Skin of body (tissue), 3 donors: ENCODE measurements around the gene ABHD3. TPM values are rescaled to one million over a fixed set of nuclear protein-coding genes. Genes with fewer than 3 reads are reported as not detected.
"Not testable (repeated sequence)": the region's sequence is repeated elsewhere in the genome, so short reads cannot be mapped to it uniquely, and the experiment has no call there.

Experiments used
- DNase-seq: peaks from one replicate; lab custom pipeline; 2025; lab: John Stamatoyannopoulos, UW
- small RNA-seq: library from RNA; depleted of rRNA; stranded (forward); fragments of <200 nt; gene quantifications from one replicate; pipeline ENCODE3, GENCODE V24; 2014; ENCODE audit warnings: low replicate concordance
- total RNA-seq: library from RNA; depleted of rRNA; stranded (reverse); fragments of >200 nt; gene quantifications from one replicate; pipeline ENCODE4 v1.2.3, GENCODE V29; 2014

The ABHD3 gene
- total RNA-seq, 1 donor from 2014 or later = 16.3 TPM

GRCh38 chr18:21652073-21652472 lies 52.5 kb downstream of the ABHD3 start:
- DNase-seq = no peak

DNA sequence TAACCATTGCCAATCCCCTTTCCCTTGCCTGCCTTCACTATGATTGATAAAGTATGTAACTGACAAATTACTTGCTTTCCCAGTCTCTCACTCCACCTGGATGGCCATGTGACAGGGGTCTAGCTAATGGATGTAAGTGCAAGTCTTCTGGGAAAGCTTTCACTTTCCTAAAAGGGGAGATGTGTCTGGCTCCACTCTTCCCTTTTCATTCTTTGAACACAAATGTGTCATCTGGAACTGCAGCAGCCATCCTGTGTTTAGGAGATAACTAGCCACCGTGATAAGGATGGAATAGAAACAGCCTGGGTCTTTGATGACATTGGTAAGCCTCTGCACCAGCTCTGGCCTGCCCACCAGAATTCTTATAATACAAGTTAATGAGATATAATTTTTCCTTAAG lies 54.3 kb downstream of the ABHD3 start:
- DNase-seq = no peak

GRCh38 chr18:21640375-21640774 lies 64.2 kb downstream of the ABHD3 start:
- DNase-seq = not testable (repeated sequence)

GRCh38 chr18:21638822-21639221 lies 65.8 kb downstream of the ABHD3 start:
- DNase-seq = no peak

- DNase-seq = no peak
Measured at GRCh38 chr18:21636769-21637168, 67.8 kb downstream of the ABHD3 start.

GRCh38 chr18:21634588-21635199 lies 69.9 kb downstream of the ABHD3 start:
- DNase-seq = no peak

DNA sequence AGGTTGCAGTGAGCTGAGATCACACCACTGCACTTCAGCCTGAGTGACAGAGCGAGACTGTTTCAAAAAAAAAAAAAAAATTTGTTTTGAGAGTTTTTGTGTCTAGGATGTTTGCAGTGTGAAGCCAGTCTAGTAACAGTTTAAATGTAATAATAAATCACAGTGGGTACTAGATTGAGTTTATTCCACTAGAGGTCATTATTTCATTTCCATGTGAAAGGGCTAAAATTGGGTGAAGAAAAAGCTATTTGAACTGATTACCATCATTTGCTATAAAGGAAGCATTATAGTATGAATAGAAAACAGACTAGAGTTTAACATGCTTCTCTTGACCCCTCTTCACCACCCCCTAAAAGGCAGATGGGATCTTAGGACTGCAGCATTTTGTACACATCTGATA lies 72.2 kb downstream of the ABHD3 start:
- DNase-seq = no peak

GRCh38 chr18:21629089-21629832 lies 75.3 kb downstream of the ABHD3 start:
- no peak for DNase-seq

- not testable (repeated sequence) for DNase-seq
Measured at GRCh38 chr18:21621640-21622039, 82.9 kb downstream of the ABHD3 start.

- peak; percentile 91 for DNase-seq
Measured at GRCh38 chr18:21612125-21613039, 92.2 kb downstream of the ABHD3 start, which contains the start of gene SNRPD1. SNRPD1 (plus strand) TSS chr18:21612314; CDS start chr18:21612430, 116 bp downstream.

DNA sequence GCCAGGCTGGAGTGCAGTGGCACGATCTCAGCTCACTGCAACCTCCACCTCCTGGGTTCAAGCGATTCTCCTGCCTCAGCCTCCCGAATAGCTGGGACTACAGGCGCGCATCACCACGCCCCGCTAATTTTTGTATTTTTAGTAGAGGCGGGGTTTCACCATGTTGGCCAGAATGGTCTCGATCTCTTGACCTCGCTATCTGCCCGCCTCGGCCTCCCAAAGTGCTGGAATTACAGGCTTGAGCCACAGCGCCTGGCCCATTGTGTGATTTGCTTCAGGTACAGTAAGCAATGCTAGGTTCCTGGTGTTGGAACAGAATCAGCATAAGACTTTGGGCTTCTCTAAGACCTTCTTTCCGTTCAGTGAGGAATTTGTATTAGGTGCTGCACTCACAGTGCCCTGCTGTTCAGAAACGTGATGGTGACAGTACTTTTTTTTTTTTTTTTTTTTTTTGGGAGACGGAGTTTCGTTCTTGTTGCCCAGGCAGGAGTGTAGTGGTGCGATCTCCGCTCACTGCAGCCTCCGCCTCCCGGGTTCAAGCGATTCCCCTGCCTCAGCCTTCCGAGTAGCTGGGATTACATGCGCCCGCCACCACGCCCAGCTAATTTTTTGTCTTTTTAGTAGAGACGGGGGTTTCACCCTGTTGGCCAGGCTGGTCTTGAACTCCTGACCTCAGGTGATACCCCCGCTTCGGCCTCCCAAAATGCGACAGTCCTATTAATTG lies 93.0 kb downstream of the ABHD3 start:
- DNase-seq = not testable (repeated sequence)

GRCh38 chr18:21605213-21605612 lies 99.4 kb downstream of the ABHD3 start:
- no peak for DNase-seq

DNA sequence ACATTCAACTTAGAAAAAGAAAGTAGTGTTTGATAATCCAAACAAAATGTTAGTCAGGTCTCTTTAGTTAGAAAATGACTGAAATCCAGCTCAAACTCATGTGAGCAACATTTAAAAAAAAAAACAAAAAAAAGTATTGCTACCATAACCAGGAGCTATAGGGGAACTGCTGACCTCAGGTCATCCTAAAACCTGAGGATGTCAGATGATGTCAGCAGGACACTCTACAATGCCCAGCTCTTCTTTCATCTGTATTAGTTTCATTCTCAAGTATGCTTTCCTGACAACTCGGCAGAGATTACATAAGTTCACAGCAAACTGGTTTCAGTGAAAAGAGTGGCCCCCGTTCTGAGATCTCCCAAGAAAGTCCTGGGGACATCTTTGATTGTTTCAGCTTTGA lies 99.9 kb downstream of the ABHD3 start:
- no peak for DNase-seq

DNA sequence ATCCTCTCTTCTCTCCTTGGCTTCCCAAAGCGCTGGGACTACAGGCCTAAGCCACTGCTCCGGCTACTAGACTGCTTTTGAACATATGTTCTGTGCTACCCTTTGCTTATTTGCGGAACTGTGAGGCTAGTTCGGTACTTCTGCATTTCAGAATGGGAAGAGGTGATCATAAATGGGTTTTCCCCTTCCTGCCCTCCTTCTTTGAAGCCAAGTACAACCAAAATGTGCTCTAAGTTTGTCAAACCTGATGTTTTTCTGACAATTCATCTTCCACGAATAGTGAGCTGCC lies 102.3 kb downstream of the ABHD3 start:
- DNase-seq = no peak

Small RNA genes lying within 50 kb of the gene (small RNA-seq; reads per million reads assigned to genes)
- gene MIR320C1 (0.07 reads per million), gene RF00019 (not detected), gene RF01241 (not detected)

Other genes with a start within 250 kb of the ABHD3 start
- 21.0 TPM for gene ESCO1, start 104.1 kb downstream of the ABHD3 start, total RNA-seq
- gene SNRPD1, start 92.5 kb downstream of the ABHD3 start, total RNA-seq = 10.1 TPM
- gene MIB1, start 36.0 kb upstream of the ABHD3 start, total RNA-seq = 48.1 TPM